ENCODE results near the gene CYB5A. TPM values are rescaled to one million over a fixed set of nuclear protein-coding genes. Genes with fewer than 3 reads are reported as not detected.
"Not testable (repeated sequence)": the region's sequence is repeated elsewhere in the genome, so short reads cannot be mapped to it uniquely, and the experiment has no call there.

Gene CYB5A
- total RNA-seq, 3 donors from 2014 or later: 123 to 183 (median 126) TPM

GRCh38 chr18:74333091-74333490 is 41.3 kb upstream of the CYB5A start:
- TF ChIP-seq, protein P1, sequence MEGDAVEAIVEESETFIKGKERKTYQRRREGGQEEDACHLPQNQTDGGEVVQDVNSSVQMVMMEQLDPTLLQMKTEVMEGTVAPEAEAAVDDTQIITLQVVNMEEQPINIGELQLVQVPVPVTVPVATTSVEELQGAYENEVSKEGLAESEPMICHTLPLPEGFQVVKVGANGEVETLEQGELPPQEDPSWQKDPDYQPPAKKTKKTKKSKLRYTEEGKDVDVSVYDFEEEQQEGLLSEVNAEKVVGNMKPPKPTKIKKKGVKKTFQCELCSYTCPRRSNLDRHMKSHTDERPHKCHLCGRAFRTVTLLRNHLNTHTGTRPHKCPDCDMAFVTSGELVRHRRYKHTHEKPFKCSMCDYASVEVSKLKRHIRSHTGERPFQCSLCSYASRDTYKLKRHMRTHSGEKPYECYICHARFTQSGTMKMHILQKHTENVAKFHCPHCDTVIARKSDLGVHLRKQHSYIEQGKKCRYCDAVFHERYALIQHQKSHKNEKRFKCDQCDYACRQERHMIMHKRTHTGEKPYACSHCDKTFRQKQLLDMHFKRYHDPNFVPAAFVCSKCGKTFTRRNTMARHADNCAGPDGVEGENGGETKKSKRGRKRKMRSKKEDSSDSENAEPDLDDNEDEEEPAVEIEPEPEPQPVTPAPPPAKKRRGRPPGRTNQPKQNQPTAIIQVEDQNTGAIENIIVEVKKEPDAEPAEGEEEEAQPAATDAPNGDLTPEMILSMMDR (IDR thresholded peaks at IDR 0.05): no peak
- no peaks in the 10 kb centered on the region for H3K9me3 ChIP-seq
- intact Hi-C loops (cut with DNase I, micrococcal nuclease): no loop called here
- no peak for DNase-seq
- H3K4me3 ChIP-seq: no peak overlapping the region
- no peaks in the 10 kb centered on the region for H3K36me3 ChIP-seq (ENCODE audit: low read depth)
- no peaks in the 10 kb centered on the region for H3K4me1 ChIP-seq (ENCODE audit: low read depth)
- ATAC-seq: no peak

- DNase-seq: no peak
- Histone ChIP-seq H3K9me3 (no peaks in the 10 kb centered on the region), H3K4me1 (ENCODE audit: low read depth) (no peaks in the 10 kb centered on the region), H3K36me3 (ENCODE audit: low read depth) (no peaks in the 10 kb centered on the region), H3K4me3 (no peak overlapping the region)
- intact Hi-C loops (cut with DNase I, micrococcal nuclease): no loop called here
- no peak for ATAC-seq
- TF ChIP-seq, protein P1 (IDR thresholded peaks at IDR 0.05): no peak
Observed at GRCh38 chr18:74331404-74331803, 39.6 kb upstream of the CYB5A start.

DNA sequence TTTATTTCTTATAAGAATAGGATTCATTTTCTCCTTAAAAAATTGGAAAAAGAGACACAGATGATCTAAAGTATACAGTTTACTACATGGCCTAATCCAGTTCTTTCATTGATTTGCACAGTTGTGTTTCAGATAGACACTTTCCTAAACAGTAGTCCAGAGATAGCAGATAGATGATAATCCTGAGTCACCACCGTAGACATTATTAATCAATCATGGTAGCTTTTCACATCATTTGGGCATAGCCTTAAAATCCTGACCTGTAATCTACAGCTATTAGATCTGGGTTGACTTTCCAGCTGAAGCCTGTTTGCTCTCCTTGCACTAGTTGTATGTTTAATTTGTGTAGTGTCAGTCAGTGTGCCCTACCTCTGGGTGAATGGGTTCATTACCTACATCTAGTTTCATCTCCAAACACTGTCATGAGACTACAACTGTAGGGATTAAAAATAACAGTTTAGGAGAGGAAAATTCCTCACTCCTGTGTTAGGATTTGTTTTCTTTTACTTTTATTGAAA is 38.0 kb upstream of the CYB5A start:
- intact Hi-C loops (cut with DNase I, micrococcal nuclease): no loop called here
- TF ChIP-seq, protein P1 (IDR thresholded peaks at IDR 0.05): no peak
- no peaks in the 10 kb centered on the region for H3K36me3 ChIP-seq (ENCODE audit: low read depth)
- H3K9me3 ChIP-seq: no peaks in the 10 kb centered on the region
- H3K4me3 ChIP-seq: no peak overlapping the region
- no peaks in the 10 kb centered on the region for H3K4me1 ChIP-seq (ENCODE audit: low read depth)
- DNase-seq (no peak), ATAC-seq (no peak)

- no peaks in the 10 kb centered on the region for H3K36me3 ChIP-seq (ENCODE audit: low read depth)
- TF ChIP-seq, protein P1 (IDR thresholded peaks at IDR 0.05): no peak
- no peak overlapping the region for H3K4me3 ChIP-seq
- no peak for ATAC-seq
- DNase-seq: no peak
- no peaks in the 10 kb centered on the region for H3K4me1 ChIP-seq (ENCODE audit: low read depth)
- no peaks in the 10 kb centered on the region for H3K9me3 ChIP-seq
- intact Hi-C loops (cut with DNase I, micrococcal nuclease): no loop called here
Observed at GRCh38 chr18:74328206-74328605, 36.4 kb upstream of the CYB5A start.

- DNase-seq; intact Hi-C loops (cut with DNase I, micrococcal nuclease); ATAC-seq: not testable (repeated sequence)
Observed at GRCh38 chr18:74326791-74327190, 35.0 kb upstream of the CYB5A start.

DNA sequence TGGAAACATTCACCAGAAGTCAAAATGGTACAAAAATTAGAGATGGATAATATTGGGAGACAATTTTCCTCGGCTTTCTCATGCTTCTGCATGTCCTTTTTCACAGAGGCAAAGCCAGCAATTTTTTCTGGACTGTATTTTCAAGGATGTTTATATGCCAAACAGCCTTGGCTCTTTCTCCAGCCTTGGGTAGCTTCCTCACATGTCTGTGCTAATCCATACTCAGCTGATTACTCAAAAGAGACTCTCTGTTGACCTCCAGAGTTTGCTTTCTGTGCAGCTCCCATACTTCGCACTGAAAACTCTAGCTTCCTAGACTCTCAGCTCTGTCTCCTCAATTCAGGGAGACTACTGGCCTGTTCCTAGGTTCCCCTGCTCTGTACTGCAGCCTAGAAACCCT is 34.5 kb upstream of the CYB5A start:
- intact Hi-C loops (cut with DNase I, micrococcal nuclease): no loop called here
- no peak overlapping the region for H3K4me3 ChIP-seq
- H3K4me1 ChIP-seq (ENCODE audit: low read depth): no peaks in the 10 kb centered on the region
- TF ChIP-seq, protein P1 (IDR thresholded peaks at IDR 0.05): no peak
- H3K9me3 ChIP-seq: no peaks in the 10 kb centered on the region
- DNase-seq (no peak), ATAC-seq (no peak)
- H3K36me3 ChIP-seq (ENCODE audit: low read depth): no peaks in the 10 kb centered on the region

More at GRCh38 chr18:74326791-74327190, 35.0 kb upstream of the CYB5A start:
- H3K36me3 ChIP-seq (ENCODE audit: low read depth); H3K4me3 ChIP-seq; H3K4me1 ChIP-seq (ENCODE audit: low read depth); H3K9me3 ChIP-seq: not testable (repeated sequence)

All from mucosa of descending colon (tissue), 3 donors.